ENCODE data around the gene RTP5. TPM values are rescaled to one million over a fixed set of nuclear protein-coding genes. Genes with fewer than 3 reads are reported as not detected.

The RTP5 gene
- total and polyA plus RNA-seq, 8 donors, result 0.10 TPM; not detected in 7

GRCh38 chr2:241908686-241909420 lies 39.3 kb downstream of the RTP5 start:
- no peak overlapping the region for H3K27ac ChIP-seq
- ATAC-seq (no peak), DNase-seq (peak in 1 of 4 donors; percentile 59)
- no peak overlapping the region for H3K4me3 ChIP-seq
- H3K9me3 ChIP-seq, result peaks cover 0 to 8% of the 10 kb centered on the region in 2 donors
- intact Hi-C loops (cut with DNase I), result no loop called here
- H3K4me1 ChIP-seq, result no peaks in the 10 kb centered on the region
- H3K36me3 ChIP-seq, result no peaks in the 10 kb centered on the region
- no peaks in the 10 kb centered on the region for H3K27me3 ChIP-seq
- no peak for TF ChIP-seq CTCF (IDR thresholded peaks at IDR 0.05)

- Histone ChIP-seq H3K4me1 (no peaks in the 10 kb centered on the region), H3K9me3 (peaks cover 0 to 10% of the 10 kb centered on the region in 2 donors), H3K36me3 (no peaks in the 10 kb centered on the region), H3K27me3 (no peaks in the 10 kb centered on the region), H3K27ac (no peak overlapping the region), H3K4me3 (no peak overlapping the region)
- ATAC-seq (no peak), DNase-seq (no peak)
- intact Hi-C loops (cut with DNase I), result no loop called here
- TF ChIP-seq CTCF (IDR thresholded peaks at IDR 0.05), result no peak
Measured at GRCh38 chr2:241909769-241910168, 40.2 kb downstream of the RTP5 start.

GRCh38 chr2:241910604-241911520 lies 41.3 kb downstream of the RTP5 start:
- no peaks in the 10 kb centered on the region for H3K4me1 ChIP-seq
- no peaks in the 10 kb centered on the region for H3K36me3 ChIP-seq
- no peak for TF ChIP-seq CTCF (IDR thresholded peaks at IDR 0.05)
- no peak overlapping the region for H3K27ac ChIP-seq
- ATAC-seq (no peak), DNase-seq (no peak)
- intact Hi-C loops (cut with DNase I), result no loop called here
- no peaks in the 10 kb centered on the region for H3K27me3 ChIP-seq
- H3K4me3 ChIP-seq, result no peak overlapping the region
- H3K9me3 ChIP-seq, result peaks cover 0 to 10% of the 10 kb centered on the region in 2 donors

GRCh38 chr2:241911551-241911950 lies 42.0 kb downstream of the RTP5 start:
- Histone ChIP-seq H3K4me3 (no peak overlapping the region), H3K4me1 (no peaks in the 10 kb centered on the region), H3K27me3 (no peaks in the 10 kb centered on the region), H3K36me3 (no peaks in the 10 kb centered on the region), H3K9me3 (peaks cover 0 to 10% of the 10 kb centered on the region in 2 donors), H3K27ac (no peak overlapping the region)
- DNase-seq, result no peak
- intact Hi-C loops (cut with DNase I), result no loop called here
- no peak for ATAC-seq
- no peak for TF ChIP-seq CTCF (IDR thresholded peaks at IDR 0.05)

- Histone ChIP-seq H3K4me1 (no peaks in the 10 kb centered on the region), H3K9me3 (peaks cover 0 to 10% of the 10 kb centered on the region in 2 donors), H3K4me3 (no peak overlapping the region), H3K27ac (no peak overlapping the region), H3K27me3 (no peaks in the 10 kb centered on the region), H3K36me3 (no peaks in the 10 kb centered on the region)
- DNase-seq (no peak), ATAC-seq (no peak)
- TF ChIP-seq CTCF (IDR thresholded peaks at IDR 0.05), result no peak
- intact Hi-C loops (cut with DNase I), result no loop called here
Measured at GRCh38 chr2:241912021-241912555, 42.6 kb downstream of the RTP5 start.

Data from left lung (tissue), 10 donors.